HG02852 (cell line): ENCODE measurements around the gene LYZL4.

Source experiments
- ATAC-seq: cut with Tn5 transposase; IDR thresholded peaks from one replicate; pipeline ENCODE4 v1.9.1; 2021; ENCODE audit warnings: mild to moderate bottlenecking, moderate library complexity; ENCODE audit not compliant: unreplicated experiment

The LYZL4 gene

GRCh38 chr3:42375121-42375800, 35.1 kb downstream of the LYZL4 start:
- no peak for ATAC-seq

DNA sequence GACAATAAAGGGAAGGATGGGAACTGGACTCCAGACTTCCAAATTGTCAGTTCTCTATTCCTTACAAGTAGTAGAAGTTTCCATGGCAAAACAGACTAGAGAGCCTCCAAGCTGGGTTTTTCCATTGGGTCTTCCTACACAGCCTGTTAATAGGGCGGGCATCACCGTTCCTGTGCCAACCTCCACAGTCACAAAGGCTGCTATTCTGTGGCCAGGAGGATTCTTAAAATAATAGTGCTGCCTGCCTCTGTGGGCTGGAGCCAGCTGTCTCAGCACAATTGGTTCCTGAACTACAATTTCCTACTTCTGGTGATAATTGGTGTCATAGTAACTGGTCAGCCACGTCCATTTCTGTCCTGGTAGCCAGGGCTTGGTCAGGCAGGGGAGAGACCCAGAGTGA, 38.6 kb downstream of the LYZL4 start:
- no peak for ATAC-seq

- no peak for ATAC-seq
These were observed 40.6 kb downstream of the LYZL4 start for GRCh38 chr3:42369832-42370231.

GRCh38 chr3:42369304-42369703, 41.1 kb downstream of the LYZL4 start:
- ATAC-seq = no peak

DNA sequence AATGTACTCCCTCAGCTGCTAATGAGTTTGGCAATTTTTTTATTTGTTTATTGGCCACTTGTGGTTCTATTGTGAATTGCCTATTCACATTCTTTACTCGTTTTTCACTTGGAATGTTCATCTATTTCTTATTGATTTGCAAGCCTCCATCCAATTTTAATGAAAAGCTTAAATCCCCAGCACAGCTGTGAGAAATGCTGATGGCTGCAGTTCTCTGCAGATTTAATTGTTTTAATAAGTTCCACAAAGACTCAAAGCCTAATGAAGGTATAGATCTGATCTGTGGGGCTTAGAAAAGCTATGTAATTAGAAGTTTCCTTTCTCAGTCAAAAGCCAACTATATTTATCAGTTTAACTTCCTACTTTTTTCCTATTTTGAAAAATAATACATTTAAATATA, 41.5 kb downstream of the LYZL4 start:
- ATAC-seq = no peak

- ATAC-seq = no peak
These were observed 42.5 kb downstream of the LYZL4 start for GRCh38 chr3:42367903-42368302.

GRCh38 chr3:42366550-42366949, 43.9 kb downstream of the LYZL4 start:
- ATAC-seq = no peak

- no peak for ATAC-seq
These were observed 53.1 kb downstream of the LYZL4 start for GRCh38 chr3:42357335-42357734.

DNA sequence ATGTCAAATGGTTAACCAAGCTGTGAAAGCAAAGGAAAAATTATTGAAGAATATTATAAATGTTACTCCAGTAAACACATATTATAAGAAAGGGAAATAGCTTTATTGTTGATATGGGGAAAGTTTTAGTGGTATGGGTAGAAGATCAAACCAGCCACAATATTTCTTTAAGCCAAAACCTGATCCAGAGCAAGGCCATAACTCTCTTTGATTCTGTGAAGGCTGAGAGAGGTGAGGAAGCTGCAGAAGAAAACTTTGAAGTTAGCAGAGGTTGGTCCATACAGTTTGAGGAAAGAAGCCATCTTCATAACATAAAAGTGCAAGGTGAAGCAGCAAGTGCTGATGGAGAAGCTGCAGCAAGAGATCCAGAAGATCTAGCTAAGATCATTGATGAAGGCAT, 54.8 kb downstream of the LYZL4 start:
- no peak for ATAC-seq

DNA sequence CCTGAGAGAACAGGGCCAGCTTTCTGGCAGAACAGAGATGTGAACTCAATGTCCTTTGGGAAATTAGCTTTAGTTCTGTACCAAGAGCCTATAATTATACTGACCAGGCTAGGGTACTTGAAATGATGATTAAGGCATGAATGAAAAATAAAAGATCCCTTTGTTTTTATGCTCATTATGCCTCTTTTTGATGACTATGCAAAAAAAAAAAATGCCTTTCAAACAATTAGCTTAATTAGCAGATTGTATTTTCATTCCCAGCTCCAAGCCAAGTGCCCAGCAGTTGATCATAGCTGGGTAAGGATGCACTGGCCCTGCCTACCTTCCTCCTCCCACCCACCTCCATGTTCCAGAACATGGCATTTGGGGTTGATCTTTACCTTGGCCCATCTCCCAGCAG, 56.8 kb downstream of the LYZL4 start:
- ATAC-seq = no peak

DNA sequence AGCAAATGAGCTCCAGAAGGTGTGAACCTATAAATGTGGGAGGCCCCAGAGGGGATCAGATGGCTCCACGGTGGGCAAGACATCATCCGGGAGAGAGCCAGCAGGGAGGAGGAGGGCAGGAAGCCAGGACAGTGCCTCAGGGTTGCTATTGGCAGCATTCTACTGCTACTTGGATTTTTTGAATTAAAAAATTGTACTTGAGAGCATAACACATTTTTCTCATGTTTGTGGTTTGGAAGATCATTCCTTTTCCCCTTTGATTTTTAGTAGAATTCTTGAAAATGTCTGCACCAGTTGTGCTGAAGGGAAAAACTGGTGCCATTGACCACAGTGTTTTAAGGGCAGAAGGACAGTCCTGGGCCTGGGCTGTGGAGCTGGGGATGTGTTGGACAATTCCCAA, 59.2 kb downstream of the LYZL4 start:
- no peak for ATAC-seq

GRCh38 chr3:42349765-42350594, 60.4 kb downstream of the LYZL4 start:
- no peak for ATAC-seq

GRCh38 chr3:42347928-42348327, 62.5 kb downstream of the LYZL4 start:
- ATAC-seq = no peak
